OCI-LY1 (cell line): Measurements from ENCODE around the gene MLXIP.

Experiments used
- CTCF ChIP-seq: fragments of 200-600 bp; sonication (generic), shearing (Covaris generic); IDR thresholded peaks from 2 replicates; pipeline ENCODE4 v1.5.1; 2017; ENCODE audit warnings: mild to moderate bottlenecking, antibody characterized with exemption, low read length, moderate library complexity, mixed read lengths
- EZH2 ChIP-seq: fragments of 200-600 bp; sonication (generic), shearing (Covaris generic); IDR thresholded peaks from 2 replicates; pipeline ENCODE4 v1.8.0; 2017; ENCODE audit warnings: borderline replicate concordance, mixed run types, mild to moderate bottlenecking, antibody characterized with exemption, low read length, moderate library complexity, mixed read lengths

GRCh38 chr12:122194804-122195203 lies 116.2 kb downstream of the MLXIP start:
- TF ChIP-seq CTCF (no peak), EZH2 (no peak)
